Left hindlimb (tissue), 1 donor: Measurements from ENCODE around the gene ATP11A.

Source experiments
- DNase-seq: peaks from one replicate; pipeline ENCODE4 v3.0.0-alpha.2; 2018

Gene ATP11A

DNA sequence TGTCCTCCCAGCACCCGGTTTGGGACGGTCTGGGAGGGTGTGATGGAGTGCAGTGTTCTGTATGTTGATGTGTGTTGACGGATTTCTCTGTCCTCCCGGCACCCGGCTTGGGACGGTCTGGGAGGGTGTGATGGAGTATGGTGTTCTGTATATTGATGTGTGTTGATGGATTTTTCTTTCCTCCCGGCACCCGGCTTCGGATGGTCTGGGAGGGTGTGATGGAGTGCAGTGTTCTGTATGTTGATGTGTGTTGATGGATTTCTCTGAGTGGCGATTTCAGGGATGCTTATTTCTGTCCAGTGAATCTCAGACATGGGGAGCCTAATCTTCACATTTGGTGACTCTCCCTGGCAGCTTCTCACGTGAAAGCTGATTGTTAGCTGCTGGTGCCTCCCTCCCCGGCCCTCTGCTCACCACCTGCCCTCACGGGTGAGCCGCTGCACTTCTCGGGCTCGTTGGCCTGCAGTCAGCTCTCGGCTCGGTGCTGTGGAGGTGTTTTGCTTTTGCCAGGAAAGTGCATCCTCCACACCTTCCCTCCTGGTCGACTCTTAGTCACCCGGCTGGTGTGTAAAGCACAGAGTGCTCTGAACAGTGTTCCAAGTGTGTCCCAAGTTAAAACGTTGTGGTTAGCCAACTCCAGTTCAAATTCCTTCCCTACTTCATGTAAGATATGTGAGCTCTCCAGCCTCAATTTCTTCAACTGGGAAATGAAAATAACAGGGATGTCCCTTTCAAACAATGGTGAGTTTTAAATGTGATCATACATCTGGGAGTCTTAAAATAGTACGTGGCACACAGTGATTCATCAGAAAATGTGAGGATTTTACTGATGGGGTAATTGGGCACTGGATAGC is 54.6 kb downstream of the ATP11A start:
- no peak for DNase-seq

DNA sequence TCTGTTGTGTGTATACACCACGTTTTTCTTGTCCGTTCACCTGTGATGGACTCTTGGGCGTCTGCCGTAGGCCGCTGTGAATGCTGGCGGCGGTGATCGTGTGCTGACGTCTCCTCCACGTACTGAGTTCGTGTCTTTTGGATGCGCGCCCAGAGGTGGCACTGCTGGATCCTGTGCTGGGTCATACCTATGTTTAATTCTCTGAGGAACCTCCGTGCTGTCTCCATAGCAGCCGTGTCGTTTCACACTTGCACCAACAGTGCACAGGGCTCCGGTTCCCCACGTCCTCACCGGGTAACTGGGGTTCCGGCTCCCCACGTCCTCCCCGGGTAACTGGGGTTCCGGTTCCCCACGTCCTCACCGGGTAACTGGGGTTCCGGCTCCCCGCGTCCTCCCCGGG is 56.2 kb downstream of the ATP11A start:
- DNase-seq: no peak

DNA sequence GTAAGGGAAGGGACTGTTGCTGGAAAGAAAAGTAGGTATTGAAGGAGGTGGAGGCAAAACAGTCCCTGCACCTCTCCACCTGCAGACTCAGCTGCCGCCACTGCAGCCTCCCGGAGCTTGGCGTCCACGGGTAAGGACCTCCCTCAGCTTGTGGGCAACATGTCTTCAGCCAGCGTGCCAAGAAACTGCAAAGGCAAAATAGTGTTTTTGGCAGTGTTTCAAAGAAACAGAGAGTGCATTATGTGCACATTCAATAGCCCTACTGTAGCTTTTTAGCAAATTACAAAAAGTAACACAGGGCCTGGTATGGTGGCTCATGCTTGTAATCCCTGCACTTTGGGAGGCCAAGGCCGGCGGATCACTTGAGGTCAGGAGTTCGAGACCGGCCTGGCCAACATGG is 57.4 kb downstream of the ATP11A start:
- no peak for DNase-seq

DNA sequence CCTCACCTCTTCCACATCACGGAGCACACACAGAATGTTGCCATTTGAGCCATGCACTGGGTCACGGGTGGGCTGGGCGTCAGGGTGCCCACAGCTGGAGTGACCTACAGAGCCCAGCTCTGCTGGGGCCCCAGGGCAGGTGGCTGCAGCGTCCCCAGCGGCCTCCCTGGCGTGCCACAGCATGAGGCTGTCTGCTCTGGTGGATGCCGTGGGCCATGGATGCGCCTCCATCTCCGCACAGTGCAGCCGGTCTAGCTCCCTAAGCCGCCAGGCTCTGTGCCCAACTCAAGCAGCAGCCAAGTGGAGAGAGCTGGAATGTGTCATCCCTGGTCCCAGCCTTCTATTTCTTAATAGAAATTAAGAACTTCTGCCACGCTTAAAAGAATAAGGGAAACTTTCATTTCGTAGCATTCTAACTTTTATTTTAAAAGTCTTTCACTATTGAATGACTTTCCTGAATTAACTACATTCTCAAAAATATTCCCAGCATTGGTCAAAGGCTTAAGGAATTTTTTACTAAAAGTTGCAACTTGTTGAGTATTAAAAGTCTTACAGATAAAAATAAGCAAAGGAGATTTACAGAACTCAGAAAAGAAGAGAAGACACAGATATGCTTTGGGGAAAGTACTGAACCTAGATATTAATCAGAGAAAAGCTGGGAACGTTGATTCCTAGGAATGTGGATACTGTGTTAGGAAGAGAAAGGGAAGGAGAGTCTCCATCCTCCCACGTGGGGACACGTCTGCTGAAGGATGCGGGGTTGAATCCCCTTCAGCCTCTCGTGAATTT is 59.3 kb downstream of the ATP11A start:
- DNase-seq: no peak

DNA sequence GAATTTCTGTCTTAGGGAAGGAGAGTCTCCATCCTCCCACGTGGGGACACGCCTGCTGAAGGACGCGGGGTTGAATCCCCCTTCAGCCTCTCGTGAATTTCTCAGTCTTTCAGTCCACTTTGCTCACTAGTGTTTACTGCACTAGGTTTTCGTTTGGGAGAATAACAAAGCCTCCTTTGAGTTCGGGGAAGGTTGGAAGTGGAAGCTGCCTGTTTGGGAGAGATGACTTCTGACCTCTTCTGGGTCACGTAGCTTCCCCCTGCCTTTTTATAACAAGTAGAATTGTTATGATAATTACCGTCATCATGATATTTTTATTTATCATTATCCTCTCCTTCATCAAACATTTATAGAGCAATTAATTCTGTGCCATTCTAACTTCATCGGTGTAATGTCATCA is 60.7 kb downstream of the ATP11A start:
- no peak for DNase-seq

DNA sequence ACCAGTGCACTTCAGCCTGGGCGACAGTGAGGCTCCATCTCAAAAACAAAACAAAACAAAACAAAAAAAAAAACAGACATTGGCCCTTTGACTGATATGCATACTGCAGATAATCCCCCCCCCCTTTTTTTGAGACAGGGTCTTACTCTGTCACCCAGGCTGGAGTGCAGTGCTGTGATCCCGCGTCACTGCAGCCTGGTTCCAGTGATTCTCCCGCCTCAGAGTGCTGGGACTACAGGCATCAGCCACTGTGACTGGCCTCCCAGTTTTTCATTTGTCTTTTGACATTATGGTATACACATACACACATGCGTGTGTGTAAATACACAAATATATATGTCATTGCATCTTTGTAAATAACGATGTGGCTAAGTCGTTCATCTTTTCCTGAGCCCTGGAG is 61.8 kb downstream of the ATP11A start:
- no peak for DNase-seq

DNA sequence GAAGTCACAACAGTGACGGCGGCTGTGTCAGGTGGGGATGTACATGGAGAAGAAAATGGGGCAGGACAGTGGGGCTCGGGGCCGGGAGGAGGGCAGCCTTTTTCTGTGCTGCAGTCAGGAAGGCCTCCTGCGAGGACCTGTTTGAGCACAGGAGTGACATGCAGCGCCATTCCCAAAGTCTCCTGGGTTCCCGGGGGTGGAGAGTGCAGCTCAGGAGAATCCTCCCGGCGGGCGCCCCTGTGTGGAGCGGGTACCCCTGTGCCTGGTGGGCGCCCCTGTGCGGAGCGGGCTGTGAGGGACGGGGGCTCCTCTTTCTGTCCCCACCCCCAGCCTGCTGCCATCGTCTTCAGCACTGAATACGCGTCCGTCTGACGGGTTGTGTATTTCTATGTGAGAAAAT is 62.4 kb downstream of the ATP11A start:
- no peak for DNase-seq

DNA sequence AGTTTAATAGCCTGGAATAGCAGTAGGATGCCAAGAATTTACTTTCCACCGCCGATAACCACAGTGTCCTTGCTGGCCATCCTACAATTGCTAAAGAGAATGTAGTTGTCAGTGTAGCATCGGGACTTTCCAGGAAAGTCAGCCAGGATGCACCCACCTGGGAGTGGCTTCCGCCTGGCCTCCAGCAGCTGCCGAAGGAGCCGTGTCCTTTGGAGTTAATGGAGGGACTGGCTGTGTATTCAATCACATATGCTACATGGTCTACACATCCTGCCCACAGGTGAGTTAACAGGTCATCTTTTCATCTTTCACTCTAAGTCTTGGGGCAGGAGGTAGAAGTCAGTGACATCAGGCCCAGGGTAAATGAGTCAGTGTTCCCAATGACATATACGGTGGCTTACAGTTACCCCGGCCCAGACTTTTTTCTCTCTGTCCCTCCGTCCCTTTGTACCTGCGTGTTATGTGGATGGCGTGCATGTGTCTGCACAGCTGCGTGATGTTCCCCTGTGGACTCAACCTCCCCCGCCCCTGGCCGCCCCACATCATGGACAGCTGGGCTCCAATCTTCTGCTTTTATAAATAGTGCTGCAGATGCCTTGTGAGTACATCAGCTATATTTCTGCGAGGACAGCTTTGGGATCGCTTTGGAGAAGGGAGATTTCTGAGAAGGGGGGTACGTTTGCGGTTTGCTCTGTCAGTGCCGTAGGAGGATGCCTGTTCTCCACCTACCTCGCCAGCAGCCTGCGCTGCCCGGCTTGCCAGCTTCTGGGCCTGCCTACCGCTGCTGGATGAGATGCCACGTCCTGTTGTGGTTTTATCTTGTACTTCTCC is 63.1 kb downstream of the ATP11A start:
- DNase-seq: no peak

DNA sequence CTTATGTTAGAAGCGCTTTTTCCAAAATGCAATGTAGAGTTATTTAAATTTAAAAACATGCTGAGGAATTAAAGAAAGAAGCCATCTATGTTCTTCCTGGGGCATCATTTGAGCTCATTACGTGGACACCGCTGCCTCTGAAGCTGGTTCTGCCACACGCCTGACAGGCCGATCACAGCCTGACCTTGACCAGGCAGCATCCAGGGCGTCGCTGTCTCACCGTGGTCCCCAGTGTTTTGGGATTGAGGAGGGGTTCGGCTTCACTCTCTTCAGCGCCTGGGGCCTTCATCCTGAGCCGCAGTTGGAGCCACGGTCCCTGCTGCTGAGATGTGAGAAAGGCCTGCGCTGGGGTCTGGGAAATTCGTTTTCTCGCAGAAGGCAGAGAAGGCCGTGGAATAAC is 64.0 kb downstream of the ATP11A start:
- DNase-seq: no peak

DNA sequence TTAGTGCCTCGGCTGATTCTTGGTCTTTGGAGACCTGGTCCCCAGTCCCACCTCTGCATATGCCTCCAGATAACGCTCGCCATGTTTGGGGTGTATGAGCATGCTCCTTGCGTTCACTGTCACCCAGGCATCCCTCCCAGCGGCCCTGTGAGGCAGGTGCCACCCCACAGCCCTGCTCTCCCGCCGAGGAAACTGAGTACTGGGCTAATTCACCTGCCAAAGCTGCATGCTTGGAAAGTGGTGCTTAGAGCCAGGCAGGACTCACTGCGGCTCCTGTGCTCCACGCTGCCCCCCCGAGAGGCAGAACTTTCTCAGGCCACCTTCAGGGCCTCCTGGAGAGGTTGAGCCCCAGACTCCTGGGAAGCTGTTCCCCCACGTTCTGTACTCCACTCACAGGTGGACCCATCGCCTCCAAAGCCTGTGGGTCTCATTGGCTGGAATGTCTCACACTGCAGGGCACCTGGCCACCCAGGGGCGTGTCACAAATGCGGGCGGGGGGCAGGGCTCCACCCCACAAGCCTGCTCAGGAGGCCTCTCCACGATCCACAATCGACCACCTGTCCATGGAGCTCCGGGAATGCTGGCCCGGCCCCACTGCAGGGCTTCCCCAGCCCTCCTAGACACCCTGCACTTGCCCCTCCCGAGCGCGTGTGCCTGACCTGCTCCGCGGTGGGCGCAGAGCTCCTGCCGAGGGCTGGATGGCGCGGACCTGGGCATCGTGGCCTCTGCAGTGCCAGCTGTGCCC is 64.6 kb downstream of the ATP11A start:
- DNase-seq: no peak

DNA sequence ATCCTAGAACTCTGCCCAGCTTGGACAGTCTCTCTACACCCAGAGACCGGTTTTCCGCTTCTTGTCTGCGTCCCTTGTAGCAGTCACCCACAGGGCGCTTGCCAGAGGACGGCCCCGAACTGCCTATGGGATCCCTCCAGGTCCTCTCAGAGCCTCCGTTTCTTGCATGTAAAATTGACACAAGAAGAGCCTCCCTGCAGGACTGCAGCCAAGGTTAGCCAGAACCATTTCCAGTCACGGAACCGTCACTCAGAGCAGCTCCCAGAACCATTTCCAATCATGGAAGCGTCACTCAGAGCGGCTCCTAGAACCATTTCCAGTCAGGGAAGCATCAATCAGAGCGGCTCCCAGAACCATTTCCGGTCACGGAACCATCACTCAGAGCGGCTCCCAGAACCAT is 65.5 kb downstream of the ATP11A start:
- no peak for DNase-seq

DNA sequence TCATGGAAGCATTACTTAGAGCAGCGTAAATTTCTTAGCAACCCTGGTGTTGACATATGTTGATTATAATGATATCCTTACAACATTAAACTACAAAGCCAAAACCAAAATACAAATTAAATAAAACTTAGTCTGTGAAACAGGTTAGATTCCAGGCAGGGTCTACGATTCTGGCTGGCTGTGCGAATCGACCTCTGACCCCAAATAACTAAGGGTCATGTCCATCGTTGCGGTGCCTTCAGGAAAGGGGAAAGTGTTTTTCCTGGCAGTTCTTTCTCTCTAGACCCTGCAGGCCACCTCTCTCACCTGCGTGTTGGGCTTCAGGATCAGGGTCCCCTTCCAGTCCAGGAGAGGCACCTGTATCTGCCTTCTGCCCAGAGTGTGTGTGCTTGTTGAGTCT is 66.2 kb downstream of the ATP11A start:
- no peak for DNase-seq

DNA sequence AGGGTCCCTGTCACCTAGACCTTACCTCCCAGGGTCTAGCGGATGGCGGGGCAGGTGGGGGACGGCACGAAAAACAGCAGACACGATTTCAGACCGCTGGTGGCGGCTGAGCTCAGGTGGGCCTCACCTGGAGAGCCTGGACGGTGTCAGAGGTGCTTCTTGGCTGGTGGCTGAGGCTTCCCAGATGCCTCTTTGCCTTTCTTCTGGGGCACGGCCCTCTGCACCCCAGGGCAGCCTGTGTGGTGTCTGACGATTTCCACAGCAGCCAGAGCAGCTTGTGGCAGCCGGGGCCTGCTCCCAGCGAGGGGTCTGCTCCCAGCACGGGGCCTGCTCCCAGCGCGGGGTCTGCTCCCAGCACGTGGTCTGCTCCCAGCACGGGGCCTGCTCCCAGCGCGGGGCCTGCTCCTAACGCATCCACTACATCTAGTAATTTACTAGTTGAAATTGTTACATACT is 66.7 kb downstream of the ATP11A start:
- no peak for DNase-seq

DNA sequence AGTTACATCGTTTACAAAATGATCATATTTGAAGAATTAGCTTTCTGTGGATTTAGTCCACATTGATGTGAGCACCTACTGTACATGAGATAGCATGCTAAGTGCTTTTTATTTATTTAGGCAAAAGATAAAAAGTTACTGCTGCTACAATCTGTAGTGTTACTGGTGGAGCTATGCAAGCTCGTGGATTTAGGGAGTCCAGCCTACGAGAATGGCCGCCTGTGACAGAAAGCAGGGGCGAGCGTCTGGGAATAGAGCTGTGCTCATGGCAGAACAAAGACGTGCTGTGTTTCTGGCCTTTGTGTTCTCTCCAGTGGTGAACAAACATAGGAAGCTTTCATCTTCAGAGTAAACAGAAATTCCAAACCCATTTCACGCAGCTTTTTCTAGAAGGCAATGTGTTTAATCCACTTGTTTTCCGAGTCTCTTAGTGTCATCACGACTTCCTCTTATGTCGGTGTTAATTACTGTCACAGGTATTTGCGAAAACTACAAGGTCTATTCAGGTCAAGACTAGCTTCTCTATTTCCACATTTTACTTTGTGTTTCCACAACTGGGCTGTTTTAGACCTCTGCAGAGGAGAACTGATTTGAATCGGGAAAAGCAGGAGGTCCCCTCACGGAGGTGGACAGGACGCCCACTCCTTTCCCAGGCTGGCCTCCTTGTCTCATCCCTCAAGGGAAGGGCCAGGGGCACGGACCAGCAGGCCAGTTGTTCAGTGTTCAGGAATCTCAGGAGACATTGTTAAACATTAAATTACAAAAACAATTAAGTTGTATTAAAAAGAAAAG is 67.3 kb downstream of the ATP11A start:
- DNase-seq: no peak

DNA sequence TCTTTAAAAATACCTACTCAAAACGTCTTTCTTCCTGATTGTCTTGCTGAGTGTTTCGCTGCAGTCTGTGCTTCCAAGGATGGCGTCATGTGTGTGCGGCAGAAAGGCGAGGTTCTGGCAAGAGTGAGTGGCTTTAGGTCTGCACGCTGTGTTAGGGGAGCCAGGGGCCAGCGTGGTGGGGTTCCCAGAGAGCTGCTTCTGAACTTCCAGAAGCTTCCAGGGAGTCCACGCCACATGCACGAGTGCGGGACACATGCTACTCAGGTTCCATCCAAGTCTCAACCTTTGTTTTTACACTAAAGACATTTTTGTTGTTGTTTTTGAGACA is 67.9 kb downstream of the ATP11A start:
- DNase-seq: no peak

DNA sequence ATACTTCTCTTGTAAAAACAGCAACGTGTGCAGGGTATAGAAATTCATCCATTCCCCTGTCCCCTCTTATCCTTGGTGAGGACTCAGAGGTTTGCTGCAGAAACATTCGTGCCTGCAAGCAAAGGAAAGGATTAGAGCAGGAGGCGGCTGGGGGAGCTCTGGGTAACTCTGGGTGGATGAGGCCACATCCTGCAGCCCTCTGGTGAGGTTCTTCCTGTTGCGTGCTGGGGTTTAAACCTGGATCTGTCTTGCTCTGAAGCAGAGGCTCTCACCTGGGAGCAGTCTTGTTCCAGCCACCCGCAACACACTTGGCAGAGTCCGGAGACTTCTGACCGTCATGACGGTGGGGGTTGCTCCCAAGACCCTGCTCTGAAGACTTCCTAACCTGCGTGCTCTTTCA is 69.2 kb downstream of the ATP11A start:
- DNase-seq: no peak

DNA sequence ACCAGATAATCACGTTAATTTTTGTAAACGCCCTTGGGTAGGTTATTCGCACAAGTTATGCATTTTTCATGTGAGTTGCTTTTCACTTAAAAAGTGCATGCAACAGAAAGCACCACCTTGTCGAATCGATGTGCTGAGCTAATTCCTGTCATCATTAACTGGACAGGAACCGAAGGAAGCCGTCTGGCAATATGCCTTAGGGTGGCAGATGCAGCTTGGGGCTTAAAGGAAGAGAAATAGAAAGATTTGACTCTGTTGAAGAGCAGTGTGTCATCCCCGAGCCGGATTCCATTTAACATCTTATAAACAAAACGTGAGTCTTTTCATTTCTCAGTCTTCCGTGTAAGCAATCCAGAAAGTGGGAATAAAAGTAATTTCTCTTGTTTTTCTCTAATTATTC is 70.0 kb downstream of the ATP11A start:
- no peak for DNase-seq

DNA sequence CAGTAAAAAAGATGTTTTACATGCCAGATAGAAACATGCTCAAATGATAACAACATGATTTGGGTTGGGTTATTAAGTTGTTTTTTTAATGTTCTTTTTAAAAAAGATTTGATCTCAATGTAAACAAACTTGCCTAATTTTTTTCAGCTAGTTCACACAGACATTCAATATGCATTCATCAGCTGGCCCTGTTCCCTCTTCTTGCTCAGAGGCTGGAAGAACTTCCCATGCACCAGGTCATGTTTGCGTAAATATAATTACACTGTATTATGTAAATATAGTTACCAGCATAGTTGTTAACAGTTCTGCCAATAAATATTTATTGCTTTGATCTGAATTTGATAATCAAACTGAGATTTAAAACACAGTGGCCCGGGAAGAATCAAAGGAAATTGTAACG is 70.6 kb downstream of the ATP11A start:
- no peak for DNase-seq

DNA sequence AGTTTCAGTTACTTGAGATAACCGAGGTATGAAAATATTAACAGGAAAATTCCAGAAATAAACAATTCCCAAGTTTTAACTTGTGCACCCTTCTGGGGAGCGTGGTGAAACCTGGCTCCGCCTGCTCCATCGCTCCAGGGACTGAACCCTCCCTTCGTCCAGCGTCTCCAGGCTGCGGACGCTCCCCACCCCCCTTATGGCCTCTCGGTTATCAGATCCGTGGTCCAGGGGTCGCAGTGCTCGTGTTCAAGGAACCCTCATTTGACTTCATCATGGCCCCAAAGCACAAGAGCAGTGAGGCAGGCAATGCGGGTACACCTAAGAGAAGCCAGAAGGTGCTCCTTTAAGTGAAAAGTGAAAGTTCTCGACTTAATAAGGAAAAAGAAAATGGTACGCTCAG is 71.1 kb downstream of the ATP11A start:
- no peak for DNase-seq

DNA sequence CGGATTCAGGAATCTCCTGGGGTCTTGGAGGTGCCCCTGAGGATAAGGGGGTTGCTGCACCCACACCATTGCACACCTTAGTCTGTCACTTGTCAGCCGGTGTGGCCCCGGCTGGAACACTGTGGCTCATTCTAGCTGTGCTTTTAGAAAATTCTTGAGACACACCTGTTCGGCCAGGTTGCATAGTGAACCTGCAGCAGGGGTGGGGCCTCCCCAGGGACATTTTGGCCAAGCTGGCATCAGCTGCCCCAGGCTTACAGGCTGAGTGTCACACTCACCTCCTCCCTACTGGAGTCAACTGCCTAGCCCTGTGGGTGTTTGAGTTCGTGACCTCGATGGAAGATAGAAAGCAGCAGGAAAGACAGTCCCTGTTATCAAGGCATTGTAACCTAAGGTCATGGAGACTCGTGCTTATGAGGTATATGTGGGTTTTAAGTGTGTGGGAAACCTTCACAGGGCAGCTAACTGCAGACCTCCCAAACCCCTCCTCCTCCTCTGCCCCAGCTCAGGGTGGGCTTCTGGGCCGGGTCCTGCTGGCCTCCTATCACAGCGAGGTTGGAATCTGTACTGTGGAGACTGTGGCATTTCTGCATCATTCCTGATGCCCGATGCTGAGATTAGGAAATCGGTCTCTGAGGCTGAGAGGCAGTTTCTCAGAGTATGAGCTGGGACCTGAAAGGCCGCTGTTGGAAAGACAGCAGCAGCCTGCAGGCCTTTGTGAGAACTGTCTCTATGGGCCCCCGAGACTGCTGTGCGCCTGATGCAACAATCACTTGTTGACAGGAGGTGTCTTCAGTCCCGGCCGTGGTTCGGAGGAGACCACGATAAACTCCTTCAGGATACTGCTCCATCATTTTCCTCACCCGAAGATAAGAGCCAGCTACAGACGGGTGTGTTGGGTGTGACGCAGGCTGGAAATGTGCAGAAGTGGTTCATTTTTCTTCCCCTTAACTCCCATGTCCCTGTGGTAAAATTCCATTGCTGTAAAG is 72.2 kb downstream of the ATP11A start:
- DNase-seq: no peak

DNA sequence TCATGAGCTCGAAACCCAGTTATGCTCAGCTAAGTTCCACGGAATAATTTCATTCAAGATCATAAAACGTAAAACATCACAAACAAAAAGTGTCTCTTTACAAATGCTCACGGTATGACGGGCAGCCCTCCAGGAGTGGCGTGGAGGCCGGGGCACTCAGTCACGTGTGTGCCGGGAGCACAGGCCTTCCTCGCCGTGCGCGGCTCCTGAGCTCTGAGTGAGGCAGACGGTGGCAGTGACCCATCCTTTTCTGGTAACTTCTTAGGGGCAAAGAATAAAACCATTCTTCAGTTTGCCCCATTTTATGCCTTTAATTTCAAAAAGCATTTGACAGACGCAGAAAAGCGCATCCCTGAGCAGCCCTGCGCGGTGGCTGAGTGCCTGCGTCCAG is 72.8 kb downstream of the ATP11A start:
- no peak for DNase-seq
